ENCODE results near the gene PEX10. TPM values are rescaled to one million over a fixed set of nuclear protein-coding genes. Genes with fewer than 3 reads are reported as not detected.

PEX10 gene
- total RNA-seq, 2 donors from 2014 or later: 35.6 TPM

- whole genome bisulfite sequencing, 2 experiments (ENCODE audit: insufficient coverage in 1 of 2, insufficient read length in 1 of 2): 88 to 91% methylated on average over 15 to 17 of the region's 17 CpGs
- DNase-seq: no peak
- H3K36me3 ChIP-seq (ENCODE audit: control insufficient read depth, insufficient read depth, low read length): no peaks in the 10 kb centered on the region
- no peaks in the 10 kb centered on the region for H3K9me3 Mint-ChIP-seq
- no peaks in the 10 kb centered on the region for H3K4me1 ChIP-seq (ENCODE audit: control insufficient read depth, insufficient read depth, low read length)
- H3K27me3 ChIP-seq (ENCODE audit: control insufficient read depth, insufficient read depth, low read length, poor library complexity, severe bottlenecking): no peaks in the 10 kb centered on the region
- H3K36me3 Mint-ChIP-seq (ENCODE audit: low read depth): peaks cover 18% of the 10 kb centered on the region
- no peak overlapping the region for H3K27ac ChIP-seq (ENCODE audit: low read depth, low read length)
- TF ChIP-seq, protein P1, sequence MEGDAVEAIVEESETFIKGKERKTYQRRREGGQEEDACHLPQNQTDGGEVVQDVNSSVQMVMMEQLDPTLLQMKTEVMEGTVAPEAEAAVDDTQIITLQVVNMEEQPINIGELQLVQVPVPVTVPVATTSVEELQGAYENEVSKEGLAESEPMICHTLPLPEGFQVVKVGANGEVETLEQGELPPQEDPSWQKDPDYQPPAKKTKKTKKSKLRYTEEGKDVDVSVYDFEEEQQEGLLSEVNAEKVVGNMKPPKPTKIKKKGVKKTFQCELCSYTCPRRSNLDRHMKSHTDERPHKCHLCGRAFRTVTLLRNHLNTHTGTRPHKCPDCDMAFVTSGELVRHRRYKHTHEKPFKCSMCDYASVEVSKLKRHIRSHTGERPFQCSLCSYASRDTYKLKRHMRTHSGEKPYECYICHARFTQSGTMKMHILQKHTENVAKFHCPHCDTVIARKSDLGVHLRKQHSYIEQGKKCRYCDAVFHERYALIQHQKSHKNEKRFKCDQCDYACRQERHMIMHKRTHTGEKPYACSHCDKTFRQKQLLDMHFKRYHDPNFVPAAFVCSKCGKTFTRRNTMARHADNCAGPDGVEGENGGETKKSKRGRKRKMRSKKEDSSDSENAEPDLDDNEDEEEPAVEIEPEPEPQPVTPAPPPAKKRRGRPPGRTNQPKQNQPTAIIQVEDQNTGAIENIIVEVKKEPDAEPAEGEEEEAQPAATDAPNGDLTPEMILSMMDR (conservative IDR thresholded peaks at IDR 0.05): no peak
- no peak overlapping the region for H3K9ac ChIP-seq (ENCODE audit: extremely low read depth, low read length, poor library complexity, severe bottlenecking)
- no peaks in the 10 kb centered on the region for H3K4me1 Mint-ChIP-seq
- no peak overlapping the region for H3K27ac Mint-ChIP-seq
- no peak overlapping the region for H3K4me3 Mint-ChIP-seq
- H3K4me3 ChIP-seq (ENCODE audit: low read length): no peak overlapping the region
- H3K27me3 Mint-ChIP-seq (ENCODE audit: insufficient read depth): no peaks in the 10 kb centered on the region
- H3K9me3 ChIP-seq (ENCODE audit: control insufficient read depth, low read length): no peaks in the 10 kb centered on the region
These were observed 37.9 kb downstream of the PEX10 start for GRCh38 chr1:2374252-2375155.

- Histone ChIP-seq H3K27ac (ENCODE audit: low read depth, low read length) (no peak overlapping the region), H3K9ac (ENCODE audit: extremely low read depth, low read length, poor library complexity, severe bottlenecking) (no peak overlapping the region), H3K36me3 (ENCODE audit: control insufficient read depth, insufficient read depth, low read length) (no peaks in the 10 kb centered on the region), H3K9me3 (ENCODE audit: control insufficient read depth, low read length) (no peaks in the 10 kb centered on the region), H3K4me1 (ENCODE audit: control insufficient read depth, insufficient read depth, low read length) (no peaks in the 10 kb centered on the region), H3K27me3 (ENCODE audit: control insufficient read depth, insufficient read depth, low read length, poor library complexity, severe bottlenecking) (no peaks in the 10 kb centered on the region), H3K4me3 (ENCODE audit: low read length) (no peak overlapping the region)
- peak; percentile 52 for DNase-seq
- no peaks in the 10 kb centered on the region for H3K27me3 Mint-ChIP-seq (ENCODE audit: insufficient read depth)
- H3K4me1 Mint-ChIP-seq: no peaks in the 10 kb centered on the region
- H3K36me3 Mint-ChIP-seq (ENCODE audit: low read depth): peaks cover 18% of the 10 kb centered on the region
- 93 to 100% methylated on average over 6 to 20 of the region's 20 CpGs for WGBS, 2 experiments (ENCODE audit: insufficient coverage in 1 of 2, insufficient read length in 1 of 2)
- no peak overlapping the region for H3K27ac Mint-ChIP-seq
- H3K4me3 Mint-ChIP-seq: no peak overlapping the region
- TF ChIP-seq, protein P1 (conservative IDR thresholded peaks at IDR 0.05): peak; percentile 25
- no peaks in the 10 kb centered on the region for H3K9me3 Mint-ChIP-seq
These were observed 38.7 kb downstream of the PEX10 start for GRCh38 chr1:2373551-2374251.

GRCh38 chr1:2372551-2373490 is 39.5 kb downstream of the PEX10 start:
- H3K9me3 ChIP-seq (ENCODE audit: control insufficient read depth, low read length): no peaks in the 10 kb centered on the region
- no peak overlapping the region for H3K4me3 ChIP-seq (ENCODE audit: low read length)
- TF ChIP-seq, protein P1 (conservative IDR thresholded peaks at IDR 0.05): no peak
- H3K36me3 ChIP-seq (ENCODE audit: control insufficient read depth, insufficient read depth, low read length): no peaks in the 10 kb centered on the region
- peaks cover 26% of the 10 kb centered on the region for H3K36me3 Mint-ChIP-seq (ENCODE audit: low read depth)
- peaks cover 2% of the 10 kb centered on the region for H3K9me3 Mint-ChIP-seq
- H3K27ac ChIP-seq (ENCODE audit: low read depth, low read length): no peak overlapping the region
- H3K27me3 ChIP-seq (ENCODE audit: control insufficient read depth, insufficient read depth, low read length, poor library complexity, severe bottlenecking): no peaks in the 10 kb centered on the region
- H3K9ac ChIP-seq (ENCODE audit: extremely low read depth, low read length, poor library complexity, severe bottlenecking): no peak overlapping the region
- 92 to 93% methylated on average over 17 to 36 of the region's 36 CpGs for WGBS, 2 experiments (ENCODE audit: insufficient coverage in 1 of 2, insufficient read length in 1 of 2)
- no peak overlapping the region for H3K4me3 Mint-ChIP-seq
- no peaks in the 10 kb centered on the region for H3K27me3 Mint-ChIP-seq (ENCODE audit: insufficient read depth)
- H3K27ac Mint-ChIP-seq: no peak overlapping the region
- DNase-seq: peak; percentile 44
- no peaks in the 10 kb centered on the region for H3K4me1 ChIP-seq (ENCODE audit: control insufficient read depth, insufficient read depth, low read length)
- H3K4me1 Mint-ChIP-seq: no peaks in the 10 kb centered on the region
